PC-9 (cell line): ENCODE measurements around the gene UIMC1.

ENCODE experiments used
- EZH2 ChIP-seq: fragments of 200-600 bp; sonication (generic); IDR thresholded peaks from 2 replicates; pipeline ENCODE4 v1.8.0; 2017; ENCODE audit warnings: antibody characterized with exemption, low read depth
- TF ChIP-seq, protein P1 (sequence below): fragments of 200-600 bp; sonication (generic); conservative IDR thresholded peaks from 2 replicates; pipeline ENCODE4 v1.6.1; 2017; ENCODE audit warnings: mixed run types, antibody characterized with exemption, mild to moderate bottlenecking, moderate library complexity

DNA sequence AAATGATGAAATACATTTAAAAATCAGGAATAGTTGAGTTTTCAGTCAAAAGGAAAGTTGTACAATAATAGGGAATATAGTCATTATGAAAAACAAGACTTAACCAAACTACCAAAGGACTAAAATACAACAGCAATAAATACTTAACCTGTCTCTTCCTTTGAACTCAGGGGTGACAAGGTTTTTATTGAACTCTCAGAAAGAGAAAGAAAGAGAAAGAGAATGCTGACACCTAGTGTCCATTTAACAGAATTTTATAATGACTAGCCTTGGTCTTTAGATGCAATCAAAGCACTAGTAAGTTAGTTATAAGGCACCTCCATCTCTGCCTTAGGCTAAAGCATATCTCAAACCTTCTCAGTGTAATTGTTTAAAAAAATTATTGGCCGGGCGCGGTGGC, 47.5 kb downstream of the UIMC1 start:
- TF ChIP-seq, protein P1, sequence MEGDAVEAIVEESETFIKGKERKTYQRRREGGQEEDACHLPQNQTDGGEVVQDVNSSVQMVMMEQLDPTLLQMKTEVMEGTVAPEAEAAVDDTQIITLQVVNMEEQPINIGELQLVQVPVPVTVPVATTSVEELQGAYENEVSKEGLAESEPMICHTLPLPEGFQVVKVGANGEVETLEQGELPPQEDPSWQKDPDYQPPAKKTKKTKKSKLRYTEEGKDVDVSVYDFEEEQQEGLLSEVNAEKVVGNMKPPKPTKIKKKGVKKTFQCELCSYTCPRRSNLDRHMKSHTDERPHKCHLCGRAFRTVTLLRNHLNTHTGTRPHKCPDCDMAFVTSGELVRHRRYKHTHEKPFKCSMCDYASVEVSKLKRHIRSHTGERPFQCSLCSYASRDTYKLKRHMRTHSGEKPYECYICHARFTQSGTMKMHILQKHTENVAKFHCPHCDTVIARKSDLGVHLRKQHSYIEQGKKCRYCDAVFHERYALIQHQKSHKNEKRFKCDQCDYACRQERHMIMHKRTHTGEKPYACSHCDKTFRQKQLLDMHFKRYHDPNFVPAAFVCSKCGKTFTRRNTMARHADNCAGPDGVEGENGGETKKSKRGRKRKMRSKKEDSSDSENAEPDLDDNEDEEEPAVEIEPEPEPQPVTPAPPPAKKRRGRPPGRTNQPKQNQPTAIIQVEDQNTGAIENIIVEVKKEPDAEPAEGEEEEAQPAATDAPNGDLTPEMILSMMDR, result peak; percentile 74
- no peak for TF ChIP-seq EZH2
